Type B pancreatic cell (in vitro differentiated cells): Measurements from ENCODE around the gene IKZF3. TPM values are rescaled to one million over a fixed set of nuclear protein-coding genes. Genes with fewer than 3 reads are reported as not detected.

ENCODE experiments used
- DNase-seq: peaks from one replicate; pipeline ENCODE4 v3.0.0; 2021; ENCODE audit warnings: mixed read lengths; ENCODE audit not compliant: unreplicated experiment; ENCODE audit errors: extremely low spot score
- H3K27ac Mint-ChIP-seq: 2 replicates; pipeline ENCODE4 v1.8.0; 2021; ENCODE audit warnings: mild to moderate bottlenecking, mixed read lengths
- H3K27me3 Mint-ChIP-seq: 2 replicates; pipeline ENCODE4 v1.8.0; 2021; ENCODE audit warnings: mixed read lengths
- H3K36me3 Mint-ChIP-seq: 2 replicates; pipeline ENCODE4 v1.8.0; 2021; ENCODE audit warnings: mixed read lengths
- H3K4me1 Mint-ChIP-seq: one replicate; pipeline ENCODE4 v1.8.0; 2021; ENCODE audit warnings: mixed read lengths; ENCODE audit not compliant: unreplicated experiment
- H3K4me3 Mint-ChIP-seq: 2 replicates; pipeline ENCODE4 v1.8.0; 2021; ENCODE audit warnings: mild to moderate bottlenecking, mixed read lengths
- H3K9me3 Mint-ChIP-seq: 2 replicates; pipeline ENCODE4 v1.8.0; 2021; ENCODE audit warnings: mixed read lengths
- CTCF ChIP-seq: fragments of 200-600 bp; sonication (generic); conservative IDR thresholded peaks from 2 replicates; pipeline ENCODE4 v1.5.0; 2021; ENCODE audit warnings: antibody characterized with exemption, mild to moderate bottlenecking
- total RNA-seq: library from RNA; stranded (reverse); gene quantifications from 2 replicates; pipeline ENCODE4 v1.2.1, GENCODE V29; 2021; ENCODE audit warnings: low replicate concordance

IKZF3 gene
- total RNA-seq, 1 donor from 2014 or later = 0.19 TPM

- no peak for TF ChIP-seq CTCF
- Mint-ChIP-seq H3K4me1 (peaks cover 7% of the 10 kb centered on the region), H3K4me3 (no peak overlapping the region), H3K36me3 (no peaks in the 10 kb centered on the region), H3K27me3 (no peaks in the 10 kb centered on the region), H3K27ac (no peak overlapping the region), H3K9me3 (no peaks in the 10 kb centered on the region)
- DNase-seq = no peak
Measured at GRCh38 chr17:39813631-39814030, 50.5 kb downstream of the IKZF3 start.

DNA sequence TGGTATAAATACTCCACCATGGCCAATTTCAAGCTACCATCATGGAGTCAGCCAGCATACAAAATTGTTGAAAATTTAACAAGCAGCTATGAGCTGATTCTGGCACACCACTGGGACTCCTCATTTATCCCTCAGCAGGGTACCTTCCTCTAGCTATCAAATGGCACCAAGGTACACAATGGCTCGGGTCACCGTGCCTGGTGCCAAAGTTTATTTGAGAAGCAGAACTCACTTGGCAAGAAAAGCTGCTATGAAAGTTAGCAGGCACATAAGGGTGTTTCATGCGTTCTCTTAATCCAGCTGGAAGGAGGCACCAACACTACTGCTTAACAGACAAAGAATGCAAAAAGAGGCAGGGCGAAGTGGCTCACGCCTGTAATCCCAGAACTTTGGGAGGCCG lies 51.6 kb downstream of the IKZF3 start:
- Mint-ChIP-seq H3K9me3 (no peaks in the 10 kb centered on the region), H3K4me3 (no peak overlapping the region), H3K27ac (no peak overlapping the region), H3K27me3 (no peaks in the 10 kb centered on the region), H3K36me3 (no peaks in the 10 kb centered on the region), H3K4me1 (peaks cover 15% of the 10 kb centered on the region)
- TF ChIP-seq CTCF = no peak
- no peak for DNase-seq

- H3K27me3 Mint-ChIP-seq = no peaks in the 10 kb centered on the region
- no peak for DNase-seq
Measured at GRCh38 chr17:39810939-39811728, 53.0 kb downstream of the IKZF3 start.

GRCh38 chr17:39809221-39809620 lies 54.9 kb downstream of the IKZF3 start:
- H3K27me3 Mint-ChIP-seq = no peaks in the 10 kb centered on the region
- H3K4me1 Mint-ChIP-seq = peaks cover 18% of the 10 kb centered on the region
- no peak overlapping the region for H3K4me3 Mint-ChIP-seq
- H3K36me3 Mint-ChIP-seq = no peaks in the 10 kb centered on the region
- no peak for TF ChIP-seq CTCF
- no peaks in the 10 kb centered on the region for H3K9me3 Mint-ChIP-seq
- DNase-seq = no peak
- peak overlapping the region; percentile 83 for H3K27ac Mint-ChIP-seq

More at GRCh38 chr17:39810939-39811728, 53.0 kb downstream of the IKZF3 start:
- TF ChIP-seq CTCF = no peak
- peaks cover 18% of the 10 kb centered on the region for H3K4me1 Mint-ChIP-seq
- no peak overlapping the region for H3K27ac Mint-ChIP-seq
- no peaks in the 10 kb centered on the region for H3K9me3 Mint-ChIP-seq
- H3K36me3 Mint-ChIP-seq = no peaks in the 10 kb centered on the region
- no peak overlapping the region for H3K4me3 Mint-ChIP-seq

- Mint-ChIP-seq H3K4me1 (peaks cover 18% of the 10 kb centered on the region), H3K27ac (peak overlapping the region; percentile 83), H3K27me3 (no peaks in the 10 kb centered on the region), H3K36me3 (no peaks in the 10 kb centered on the region), H3K4me3 (peak overlapping the region; percentile 57), H3K9me3 (no peaks in the 10 kb centered on the region)
- no peak for DNase-seq
- no peak for TF ChIP-seq CTCF
Measured at GRCh38 chr17:39808409-39808997, 55.6 kb downstream of the IKZF3 start.
